Activated CD4-positive, alpha-beta T cell treated with anti-CD3 and anti-CD28 coated beads, Interleukin-2, amount 10 ng/mL, durations not matched to agents 7 days and 5 days (primary cell): Measurements from ENCODE around the gene XPO5. TPM values are rescaled to one million over a fixed set of nuclear protein-coding genes. Genes with fewer than 3 reads are reported as not detected.
"Not testable (repeated sequence)": the region's sequence is repeated elsewhere in the genome, so short reads cannot be mapped to it uniquely, and the experiment has no call there.

Source experiments
- CTCF ChIA-PET: fragments of 350-600 bp; sonication (Branson Sonifier 250); formaldehyde crosslinking; loops from one replicate; lab custom pipeline; 2021; ENCODE audit warnings: antibody characterized with exemption; lab: Charles Lee
- POLR2A ChIA-PET: fragments of 350-600 bp; sonication (Branson Sonifier 250); formaldehyde crosslinking; loops from one replicate; lab custom pipeline; 2021; ENCODE audit warnings: antibody characterized with exemption; lab: Charles Lee
- DNase-seq: peaks from one replicate; pipeline ENCODE4 v3.0.0-alpha.2; 2020
- H3K27ac Mint-ChIP-seq: one replicate; pipeline ENCODE4 v1.8.0; 2021; ENCODE audit warnings: mild to moderate bottlenecking, moderate library complexity, mixed read lengths
- H3K27me3 Mint-ChIP-seq: one replicate; pipeline ENCODE4 v1.8.0; 2021; ENCODE audit warnings: mixed read lengths
- H3K36me3 Mint-ChIP-seq: one replicate; pipeline ENCODE4 v1.8.0; 2021; ENCODE audit warnings: low read depth, mixed read lengths
- H3K4me1 Mint-ChIP-seq: one replicate; pipeline ENCODE4 v1.8.0; 2021; ENCODE audit warnings: mixed read lengths
- H3K4me3 Mint-ChIP-seq: one replicate; pipeline ENCODE4 v1.8.0; 2021; ENCODE audit warnings: mild to moderate bottlenecking, moderate library complexity, mixed read lengths
- H3K9me3 Mint-ChIP-seq: one replicate; pipeline ENCODE4 v1.8.0; 2021; ENCODE audit warnings: mixed read lengths
- total RNA-seq, 2 experiments: library from RNA; stranded (reverse); gene quantifications; one replicate each; pipeline ENCODE4 v1.2.3, GENCODE V29; 2021

XPO5 gene
- total RNA-seq, 2 experiments from 2014 or later = 55.5 to 60.3 TPM

DNA sequence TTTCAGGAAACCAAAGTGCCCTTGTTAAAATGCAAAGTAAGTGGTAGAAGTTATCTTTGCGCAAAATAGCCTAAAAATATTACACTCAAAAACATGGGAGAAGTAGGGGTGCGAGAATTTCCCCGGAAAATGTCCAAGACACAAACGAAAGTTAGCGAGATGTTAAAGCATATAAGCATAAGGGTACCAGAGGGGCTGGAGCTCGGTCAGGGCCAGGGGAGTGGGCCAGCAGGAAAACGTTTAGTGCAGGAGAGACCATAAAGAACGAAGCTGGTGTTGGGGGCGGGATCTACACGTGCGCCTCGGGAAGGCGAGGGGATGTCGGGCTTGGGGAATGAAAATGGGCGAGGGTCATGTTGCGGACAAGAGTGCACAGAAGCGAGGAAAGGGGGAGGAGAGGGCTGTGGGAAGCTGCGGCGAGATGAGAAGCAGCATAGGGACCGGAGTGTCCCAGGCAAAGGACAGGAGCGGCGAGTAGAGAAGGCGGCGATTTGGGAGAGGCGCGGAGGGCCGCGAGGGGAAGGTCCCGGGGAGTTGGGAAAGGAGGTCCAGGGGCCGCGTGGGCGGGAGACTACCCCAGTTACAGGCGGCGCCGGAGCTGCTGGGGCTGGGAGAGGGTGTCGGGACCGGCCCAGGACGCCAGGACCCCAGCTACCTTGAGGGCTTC, 600 bp downstream of the XPO5 start:
- ChIA-PET POLR2A (interaction anchor here (0.6 to 1.0 kb wide), 3 partner anchors 27 to 59 kb away, joined by 3 read pairs; partner anchors contain the start of gene GTPBP2), CTCF (interaction anchor here (0.6 to 1.3 kb wide), 6 partner anchors 13 to 129 kb away, joined by 3 to 4 read pairs (median 3); partner anchors contain the start of genes POLR1C and YIPF3)
- no peaks in the 10 kb centered on the region for H3K27me3 Mint-ChIP-seq
- H3K9me3 Mint-ChIP-seq = no peaks in the 10 kb centered on the region
- peaks cover 52% of the 10 kb centered on the region for H3K4me1 Mint-ChIP-seq
- peak overlapping the region; percentile 85 for H3K27ac Mint-ChIP-seq
- DNase-seq = peak; percentile 18
- H3K4me3 Mint-ChIP-seq = peak overlapping the region; percentile 91
- peaks cover 43% of the 10 kb centered on the region for H3K36me3 Mint-ChIP-seq

DNA sequence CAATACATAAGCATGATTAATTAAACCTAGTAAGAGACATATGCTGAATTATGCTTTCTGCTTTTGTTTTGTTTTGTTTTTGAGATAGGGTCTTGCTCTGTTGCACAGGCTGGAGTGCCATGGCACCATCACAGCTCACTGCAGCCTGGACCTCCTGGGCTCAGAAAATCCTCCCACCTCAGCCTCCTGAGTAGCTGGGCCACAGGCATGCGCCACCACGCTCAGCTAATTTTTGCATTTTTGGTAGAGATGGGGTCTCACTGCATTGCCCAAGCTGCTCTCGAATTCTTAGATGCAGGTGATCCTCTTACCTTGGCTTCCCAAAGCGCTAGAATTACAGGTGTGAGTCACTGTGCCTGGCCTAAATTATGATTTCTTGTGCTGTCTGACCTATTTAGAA, 3.8 kb downstream of the XPO5 start:
- no peaks in the 10 kb centered on the region for H3K9me3 Mint-ChIP-seq
- no peaks in the 10 kb centered on the region for H3K27me3 Mint-ChIP-seq
- H3K4me3 Mint-ChIP-seq = no peak overlapping the region
- CTCF ChIA-PET = interaction anchor here (1.0 to 1.6 kb wide), 3 partner anchors 13 to 19 kb away, joined by 3 to 4 read pairs (median 4); no protein-coding TSS in a partner anchor
- H3K27ac Mint-ChIP-seq = no peak overlapping the region
- peaks cover 32% of the 10 kb centered on the region for H3K4me1 Mint-ChIP-seq
- peaks cover 36% of the 10 kb centered on the region for H3K36me3 Mint-ChIP-seq
- POLR2A ChIA-PET = no interaction called here
- DNase-seq = no peak

DNA sequence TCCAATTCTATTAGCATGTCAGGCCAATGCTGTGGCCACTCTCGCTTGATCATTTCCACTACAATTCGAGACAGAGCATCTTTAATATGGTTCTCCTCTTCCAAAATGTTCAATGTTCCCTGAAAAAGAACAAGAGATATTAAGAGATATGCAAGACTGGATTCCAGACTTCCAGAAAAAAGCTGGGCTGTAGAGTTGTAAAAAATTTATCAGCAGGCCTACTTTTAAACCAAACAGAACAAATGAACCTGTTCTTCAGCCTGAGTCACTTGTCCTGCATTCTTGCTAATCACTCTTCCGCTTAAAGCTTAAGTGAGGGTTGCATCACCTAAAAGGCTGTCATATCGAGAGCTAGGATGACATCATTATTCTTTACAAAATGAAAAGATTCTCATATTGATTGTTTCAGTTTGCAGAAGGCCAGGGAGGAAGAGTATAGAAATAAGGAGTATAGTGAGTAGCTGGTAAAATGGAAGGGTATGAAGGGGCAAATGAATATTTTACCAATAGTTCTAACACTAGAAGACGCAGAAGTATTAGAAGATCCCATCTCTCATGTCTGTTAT, 4.9 kb downstream of the XPO5 start:
- DNase-seq = no peak
- CTCF ChIA-PET = interaction anchor here (0.7 to 1.6 kb wide), 4 partner anchors 14 to 49 kb away, joined by 3 to 4 read pairs (median 4); no protein-coding TSS in a partner anchor
- Mint-ChIP-seq H3K27ac (peak overlapping the region; percentile 70), H3K4me3 (no peak overlapping the region), H3K9me3 (no peaks in the 10 kb centered on the region), H3K4me1 (peaks cover 35% of the 10 kb centered on the region), H3K27me3 (no peaks in the 10 kb centered on the region), H3K36me3 (peaks cover 39% of the 10 kb centered on the region)
- POLR2A ChIA-PET = interaction anchor here (1.0 kb wide), 1 partner anchor 58 kb away, joined by 4 read pairs; the partner anchor contains the start of gene GTPBP2

DNA sequence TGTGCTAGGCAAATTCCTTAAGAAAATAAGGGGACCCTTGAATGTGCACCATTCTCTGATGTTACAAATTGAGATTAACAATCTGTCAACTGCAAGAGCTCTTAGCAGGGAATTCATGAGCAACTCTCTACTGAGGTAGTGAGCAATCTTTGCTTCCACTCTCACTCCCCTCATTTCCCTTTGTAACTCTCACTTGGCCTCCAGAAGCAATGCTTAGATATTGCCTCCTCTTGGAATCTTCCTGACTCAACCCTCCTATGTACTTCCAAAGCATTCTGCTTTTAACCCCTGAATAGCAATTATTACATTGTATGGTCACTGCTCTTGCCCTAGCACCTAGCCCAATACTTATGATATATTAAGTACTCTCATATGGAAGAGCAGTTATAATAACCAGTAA, 16.5 kb downstream of the XPO5 start:
- H3K27me3 Mint-ChIP-seq = no peaks in the 10 kb centered on the region
- no peaks in the 10 kb centered on the region for H3K4me1 Mint-ChIP-seq
- ChIA-PET POLR2A (no interaction called here), CTCF (interaction anchor here (1.1 kb wide), 1 partner anchor 31 kb away, joined by 3 read pairs; no protein-coding TSS in a partner anchor)
- no peak for DNase-seq
- H3K27ac Mint-ChIP-seq = no peak overlapping the region
- no peaks in the 10 kb centered on the region for H3K9me3 Mint-ChIP-seq
- peaks cover 57% of the 10 kb centered on the region for H3K36me3 Mint-ChIP-seq
- no peak overlapping the region for H3K4me3 Mint-ChIP-seq

DNA sequence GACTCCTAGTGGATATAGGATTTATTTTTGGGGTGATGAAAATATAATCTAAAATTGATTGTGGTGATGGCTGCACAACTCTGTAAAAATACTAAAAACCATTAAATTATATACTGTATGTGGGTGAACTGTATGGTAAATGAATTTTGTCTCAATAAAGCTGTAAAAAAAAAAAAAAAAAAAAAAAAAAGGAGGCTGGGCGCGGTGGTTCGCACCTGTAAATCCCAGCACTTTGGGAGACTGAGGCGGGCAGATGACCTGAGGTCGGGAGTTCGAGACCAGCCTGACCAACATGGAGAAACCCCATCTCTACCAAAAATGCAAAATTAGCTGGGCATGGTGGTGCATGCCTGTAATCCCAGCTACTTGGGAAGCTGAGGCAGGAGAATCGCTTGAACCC, 18.2 kb downstream of the XPO5 start:
- H3K27ac Mint-ChIP-seq, H3K27me3 Mint-ChIP-seq, CTCF ChIA-PET, H3K9me3 Mint-ChIP-seq, H3K4me3 Mint-ChIP-seq, POLR2A ChIA-PET, DNase-seq, H3K4me1 Mint-ChIP-seq: not testable (repeated sequence)
- peaks cover 63% of the 10 kb centered on the region for H3K36me3 Mint-ChIP-seq

DNA sequence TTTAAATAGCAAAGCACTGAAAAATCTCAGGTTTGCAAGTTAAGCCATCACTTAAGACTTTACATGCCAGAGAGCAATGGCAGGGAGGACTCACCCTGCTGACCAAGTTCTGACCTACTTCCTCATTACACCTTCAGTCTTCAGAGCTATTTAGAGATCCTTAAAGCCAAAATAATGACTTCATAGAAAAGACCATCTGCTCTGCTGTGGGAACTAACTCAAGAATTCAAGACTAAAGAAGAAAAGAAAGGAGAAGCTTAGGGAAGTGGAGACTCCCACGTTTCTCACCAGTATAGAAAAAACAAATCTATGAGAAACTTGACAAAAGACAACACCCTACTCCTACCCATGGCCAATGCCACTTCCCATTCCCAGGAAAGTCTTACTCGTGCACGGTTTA, 28.6 kb downstream of the XPO5 start:
- CTCF ChIA-PET = no interaction called here
- DNase-seq = no peak
- peaks cover 52% of the 10 kb centered on the region for H3K36me3 Mint-ChIP-seq
- no peaks in the 10 kb centered on the region for H3K27me3 Mint-ChIP-seq
- H3K9me3 Mint-ChIP-seq = no peaks in the 10 kb centered on the region
- POLR2A ChIA-PET = no interaction called here
- H3K27ac Mint-ChIP-seq = peak overlapping the region; percentile 14
- no peaks in the 10 kb centered on the region for H3K4me1 Mint-ChIP-seq
- no peak overlapping the region for H3K4me3 Mint-ChIP-seq

DNA sequence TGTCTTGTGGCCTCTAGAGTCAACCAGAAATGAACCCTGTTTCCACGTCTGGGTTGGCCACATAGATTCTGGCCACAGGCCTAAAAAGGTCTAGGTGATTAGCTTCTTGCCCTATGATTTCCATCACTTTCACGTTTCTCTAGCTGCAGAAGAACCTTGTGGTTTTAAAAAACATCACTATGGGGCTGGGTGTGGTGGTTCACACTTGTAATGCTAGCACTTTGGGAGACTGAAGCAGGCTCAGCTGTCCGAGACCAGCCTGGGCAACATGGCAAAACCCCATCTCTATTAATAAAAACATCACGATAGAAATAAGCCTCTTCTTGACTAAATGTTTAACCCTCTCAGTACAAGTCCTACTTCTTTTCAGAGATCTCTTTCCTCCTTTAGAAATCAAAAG, 31.4 kb downstream of the XPO5 start:
- H3K4me3 Mint-ChIP-seq = no peak overlapping the region
- H3K27ac Mint-ChIP-seq = no peak overlapping the region
- H3K9me3 Mint-ChIP-seq = no peaks in the 10 kb centered on the region
- DNase-seq = no peak
- H3K4me1 Mint-ChIP-seq = no peaks in the 10 kb centered on the region
- CTCF ChIA-PET = interaction anchor here (1.1 to 1.8 kb wide), 2 partner anchors 20 to 909 kb away, joined by 3 to 4 read pairs; no protein-coding TSS in a partner anchor
- POLR2A ChIA-PET = interaction anchor here (0.6 kb wide), 1 partner anchor 94 kb away, joined by 7 read pairs; no protein-coding TSS in a partner anchor
- no peaks in the 10 kb centered on the region for H3K27me3 Mint-ChIP-seq
- peaks cover 47% of the 10 kb centered on the region for H3K36me3 Mint-ChIP-seq

DNA sequence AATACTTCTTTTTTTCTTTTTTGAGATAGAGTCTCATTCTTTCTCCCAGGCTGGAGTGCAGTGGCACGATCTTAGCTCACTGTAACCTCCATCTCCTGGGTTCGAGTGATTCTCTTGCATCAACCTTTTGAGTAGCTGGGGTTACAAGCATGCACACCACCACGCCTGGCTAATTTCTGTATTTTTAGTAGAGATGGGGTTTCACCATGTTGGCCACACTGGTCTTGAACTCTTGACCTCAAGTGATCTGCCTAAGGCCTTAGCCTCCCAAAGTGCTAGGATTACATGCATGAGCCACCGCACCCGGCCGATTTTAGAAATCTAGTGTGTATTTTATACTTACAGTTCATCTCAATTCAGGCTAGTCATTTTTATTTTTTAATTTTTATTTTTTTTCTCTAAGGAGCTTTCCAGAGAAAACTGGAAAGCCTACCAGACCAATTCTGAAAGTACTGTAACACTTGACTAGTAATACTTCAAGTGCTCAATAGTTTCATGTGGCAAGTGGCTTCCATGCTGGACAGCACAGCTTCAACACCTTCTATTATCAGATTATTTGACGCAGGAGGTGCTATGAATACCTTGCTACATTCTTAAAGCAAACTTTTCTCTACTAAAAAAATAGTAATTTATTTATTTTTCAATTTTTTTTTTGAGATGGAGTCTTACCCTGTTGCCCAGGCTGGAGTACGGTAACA, 33.9 kb downstream of the XPO5 start:
- Mint-ChIP-seq H3K4me3 (no peak overlapping the region), H3K36me3 (peaks cover 46% of the 10 kb centered on the region), H3K27me3 (no peaks in the 10 kb centered on the region), H3K27ac (peak overlapping the region; percentile 6), H3K4me1 (no peaks in the 10 kb centered on the region), H3K9me3 (no peaks in the 10 kb centered on the region)
- no peak for DNase-seq
- ChIA-PET CTCF (interaction anchor here (1.1 to 1.7 kb wide), 2 partner anchors 14 to 17 kb away, joined by 3 to 5 read pairs; no protein-coding TSS in a partner anchor), POLR2A (no interaction called here)

DNA sequence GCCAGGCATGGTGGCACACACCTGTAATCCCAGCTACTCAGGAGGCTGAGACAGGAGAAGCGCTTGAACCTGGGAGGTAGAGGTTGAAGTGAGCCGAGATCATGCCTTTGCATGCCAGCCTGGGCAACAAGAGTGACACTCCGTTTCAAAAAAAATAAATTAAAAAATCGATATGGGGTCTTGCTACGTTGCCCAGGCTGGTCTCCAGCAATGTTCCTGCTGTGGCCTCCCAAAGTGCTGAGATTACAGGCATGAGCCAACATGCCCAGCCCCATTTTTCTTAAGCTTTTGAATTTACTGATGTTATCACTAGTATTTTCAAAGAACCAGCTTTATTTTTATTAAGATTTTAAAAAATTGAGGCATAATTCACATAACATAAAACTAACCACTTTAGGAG, 35.3 kb downstream of the XPO5 start:
- Mint-ChIP-seq H3K27ac (no peak overlapping the region), H3K9me3 (no peaks in the 10 kb centered on the region), H3K4me3 (no peak overlapping the region), H3K36me3 (peaks cover 35% of the 10 kb centered on the region), H3K4me1 (no peaks in the 10 kb centered on the region), H3K27me3 (no peaks in the 10 kb centered on the region)
- CTCF ChIA-PET = interaction anchor here (0.6 to 0.7 kb wide), 5 partner anchors 15 to 113 kb away, joined by 3 to 4 read pairs (median 3); partner anchors contain the start of gene ABCC10
- POLR2A ChIA-PET = no interaction called here
- DNase-seq = no peak

DNA sequence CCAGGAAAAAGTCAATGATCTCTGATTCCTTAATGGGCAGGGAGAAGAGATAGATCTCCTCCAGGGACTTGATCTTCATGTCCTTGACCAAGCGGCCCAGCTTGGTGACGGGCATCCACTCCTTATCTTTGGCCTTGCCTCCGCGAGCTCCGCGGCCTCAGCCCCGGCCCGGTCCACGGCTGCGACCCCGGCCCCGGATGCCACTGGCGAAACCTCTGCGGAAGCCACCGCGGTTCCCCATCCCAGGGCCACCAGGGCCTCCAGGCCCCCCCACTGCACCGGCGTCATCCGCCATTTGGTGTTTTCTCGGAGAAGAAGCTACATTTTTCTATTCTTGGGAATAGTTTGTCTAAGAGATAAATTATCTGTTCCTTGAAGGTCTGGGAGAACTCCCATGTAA, 36.4 kb downstream of the XPO5 start:
- not testable (repeated sequence) for H3K4me3 Mint-ChIP-seq

DNA sequence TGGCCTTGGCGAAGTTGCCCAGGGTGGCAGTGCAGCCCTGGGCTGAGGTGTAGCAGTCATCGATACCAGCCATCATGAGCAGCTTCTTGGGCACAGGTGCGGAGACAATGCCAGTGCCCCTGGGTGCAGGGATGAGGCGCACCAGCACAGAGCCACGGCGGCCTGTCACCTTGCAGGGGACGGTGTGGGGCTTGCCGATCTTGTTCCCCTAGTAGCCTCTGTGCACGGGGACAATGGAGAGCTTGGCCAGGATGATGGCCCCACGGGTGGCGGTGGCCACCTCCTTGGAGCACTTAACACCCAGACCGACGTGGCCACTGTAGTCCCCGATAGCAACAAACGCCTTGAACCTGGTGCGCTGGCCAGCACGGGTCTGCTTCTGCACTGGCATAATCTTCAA, 36.9 kb downstream of the XPO5 start:
- H3K27me3 Mint-ChIP-seq, POLR2A ChIA-PET, H3K4me1 Mint-ChIP-seq, H3K4me3 Mint-ChIP-seq, DNase-seq, H3K9me3 Mint-ChIP-seq, CTCF ChIA-PET, H3K27ac Mint-ChIP-seq: not testable (repeated sequence)
- H3K36me3 Mint-ChIP-seq = peaks cover 35% of the 10 kb centered on the region

More for the DNA sequence above, 36.4 kb downstream of the XPO5 start:
- peaks cover 37% of the 10 kb centered on the region for H3K36me3 Mint-ChIP-seq
- DNase-seq, POLR2A ChIA-PET, H3K4me1 Mint-ChIP-seq, CTCF ChIA-PET, H3K9me3 Mint-ChIP-seq, H3K27ac Mint-ChIP-seq, H3K27me3 Mint-ChIP-seq: not testable (repeated sequence)

DNA sequence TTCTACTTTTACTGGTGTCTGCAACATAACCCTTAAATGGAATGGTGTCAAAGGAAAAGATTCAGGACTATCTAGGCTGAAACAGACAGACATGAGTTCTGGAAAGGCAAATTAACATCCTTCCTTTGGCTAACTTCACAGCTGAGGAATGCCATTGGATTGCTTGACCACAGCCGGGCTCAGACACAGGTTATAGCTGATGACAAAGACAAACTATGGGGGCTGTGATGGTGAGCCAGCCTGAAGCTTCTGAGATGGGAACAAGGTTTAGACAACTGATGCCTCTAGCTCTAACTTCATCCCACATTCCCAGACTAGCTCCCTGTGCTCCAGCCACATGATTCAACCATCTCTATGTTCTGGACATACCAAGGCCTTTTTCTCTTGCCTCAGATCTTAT, 43.6 kb downstream of the XPO5 start:
- ChIA-PET CTCF (interaction anchor here (0.9 to 1.2 kb wide), 3 partner anchors 9 to 62 kb away, joined by 3 to 4 read pairs (median 4); partner anchors contain the start of gene LRRC73), POLR2A (no interaction called here)
- no peak for DNase-seq
- no peak overlapping the region for H3K4me3 Mint-ChIP-seq
- no peaks in the 10 kb centered on the region for H3K27me3 Mint-ChIP-seq
- H3K9me3 Mint-ChIP-seq = no peaks in the 10 kb centered on the region
- peaks cover 49% of the 10 kb centered on the region for H3K36me3 Mint-ChIP-seq
- H3K27ac Mint-ChIP-seq = no peak overlapping the region
- no peaks in the 10 kb centered on the region for H3K4me1 Mint-ChIP-seq
